Neuronal stem cell (in vitro differentiated cells): ENCODE data around the gene ZNF428.

Source experiments
- DNase-seq: peaks from one replicate; pipeline ENCODE4 v3.0.0-alpha.2; 2013; ENCODE audit warnings: low spot score
- H2AFZ ChIP-seq: one replicate; pipeline ENCODE4 v1.6.1; 2013; ENCODE audit warnings: mild to moderate bottlenecking, low read length, inconsistent platforms
- H2AK5ac ChIP-seq: 2 replicates; pipeline ENCODE4 v1.6.1; 2013; ENCODE audit warnings: low read depth, mild to moderate bottlenecking, inconsistent platforms, low read length, moderate library complexity, mixed read lengths
- H2BK120ac ChIP-seq: 2 replicates; pipeline ENCODE4 v1.6.1; 2013; ENCODE audit warnings: low read depth, mild to moderate bottlenecking, inconsistent platforms, low read length, moderate library complexity, mixed read lengths
- H2BK12ac ChIP-seq: one replicate; pipeline ENCODE4 v1.6.1; 2013; ENCODE audit warnings: low read length, inconsistent platforms
- H2BK15ac ChIP-seq: 2 replicates; pipeline ENCODE4 v1.6.1; 2013; ENCODE audit warnings: mild to moderate bottlenecking, low read length, inconsistent platforms, mixed read lengths
- H2BK5ac ChIP-seq: one replicate; pipeline ENCODE4 v1.6.1; 2013; ENCODE audit warnings: inconsistent platforms, mild to moderate bottlenecking, low read length, moderate library complexity
- H3K14ac ChIP-seq: one replicate; pipeline ENCODE4 v1.6.1; 2013; ENCODE audit warnings: low read length, inconsistent platforms
- H3K18ac ChIP-seq: 2 replicates; pipeline ENCODE4 v1.6.1; 2013; ENCODE audit warnings: low read length, inconsistent platforms
- H3K23ac ChIP-seq: 2 replicates; pipeline ENCODE4 v1.6.1; 2013; ENCODE audit warnings: low read depth, mild to moderate bottlenecking, mixed read lengths, low read length, inconsistent platforms; ENCODE audit not compliant: poor library complexity
- H3K27ac ChIP-seq: replicated peaks from 3 replicates; pipeline ENCODE4 v1.5.1; 2013; ENCODE audit warnings: low read length, inconsistent platforms
- H3K27me3 ChIP-seq, 3 experiments: 2 replicates each; pipeline ENCODE4 v1.6.1; 2013; ENCODE audit warnings: low read length in 3 of 3, mild to moderate bottlenecking in 2 of 3, inconsistent platforms in 1 of 3, low read depth in 1 of 3, mixed read lengths in 1 of 3, moderate library complexity in 1 of 3; ENCODE audit not compliant: control insufficient read depth in 3 of 3, insufficient read depth in 3 of 3
- H3K36me3 ChIP-seq, 2 donors: replicated peaks in 1 of 2; 2 replicates each; pipeline ENCODE4 v1.6.1; 2013; ENCODE audit warnings: low read length in 2 of 2; ENCODE audit not compliant: control insufficient read depth in 2 of 2, insufficient read depth in 2 of 2
- H3K4ac ChIP-seq: 2 replicates; pipeline ENCODE4 v1.6.1; 2013; ENCODE audit warnings: inconsistent platforms, mild to moderate bottlenecking, low read length, moderate library complexity
- H3K4me1 ChIP-seq, 2 donors: 1 replicate in 1 of 2; 2 replicates in 1 of 2; pipeline ENCODE4 v1.6.1; 2013; ENCODE audit warnings: low read length in 2 of 2, low read depth in 1 of 2; ENCODE audit not compliant: control insufficient read depth in 2 of 2, insufficient read depth in 1 of 2
- H3K4me2 ChIP-seq: one replicate; pipeline ENCODE4 v1.6.1; 2013; ENCODE audit warnings: mild to moderate bottlenecking, low read length, inconsistent platforms; ENCODE audit not compliant: insufficient read depth, poor library complexity, severe bottlenecking
- H3K4me3 ChIP-seq, 2 donors: 2 replicates each; pipeline ENCODE4 v1.5.1; 2013; ENCODE audit warnings: low read length in 2 of 2, mild to moderate bottlenecking in 2 of 2, inconsistent platforms in 1 of 2, moderate library complexity in 1 of 2
- H3K79me1 ChIP-seq: one replicate; pipeline ENCODE4 v1.6.1; 2013; ENCODE audit warnings: low read depth, mild to moderate bottlenecking, inconsistent platforms, low read length, moderate library complexity
- H3K9ac ChIP-seq: one replicate; pipeline ENCODE4 v1.6.1; 2013; ENCODE audit warnings: mild to moderate bottlenecking, low read depth, low read length, inconsistent platforms; ENCODE audit not compliant: poor library complexity
- H3K9me3 ChIP-seq, 2 donors: replicated peaks in 1 of 2; 2 replicates each; pipeline versions ENCODE3 to v1.6.1; 2013; ENCODE audit warnings: low read length in 2 of 2, mild to moderate bottlenecking in 2 of 2, inconsistent platforms in 1 of 2, low read depth in 1 of 2, mixed read lengths in 1 of 2, moderate library complexity in 1 of 2; ENCODE audit not compliant: control insufficient read depth in 2 of 2, insufficient read depth in 1 of 2
- H4K8ac ChIP-seq: one replicate; pipeline ENCODE4 v1.6.1; 2013; ENCODE audit warnings: low read depth, mild to moderate bottlenecking, inconsistent platforms, low read length, moderate library complexity
- H4K91ac ChIP-seq: one replicate; pipeline ENCODE4 v1.6.1; 2013; ENCODE audit warnings: low read length, low read depth, mild to moderate bottlenecking, inconsistent platforms; ENCODE audit not compliant: poor library complexity
- WGBS, 2 donors: extraction: QIAGEN DNeasy Blood & Tissue Kit; methylation state at CpG; one replicate each; pipeline ENCODE4 v1.1.7; 2013; ENCODE audit warnings: missing lambda C conversion rate in 2 of 2, mixed read lengths in 1 of 2; ENCODE audit not compliant: insufficient read length in 2 of 2, insufficient replicate concordance in 1 of 2; ENCODE audit errors: extremely low coverage in 2 of 2; 5-methylcytosine and 5-hydroxymethylcytosine counted together

Gene ZNF428

DNA sequence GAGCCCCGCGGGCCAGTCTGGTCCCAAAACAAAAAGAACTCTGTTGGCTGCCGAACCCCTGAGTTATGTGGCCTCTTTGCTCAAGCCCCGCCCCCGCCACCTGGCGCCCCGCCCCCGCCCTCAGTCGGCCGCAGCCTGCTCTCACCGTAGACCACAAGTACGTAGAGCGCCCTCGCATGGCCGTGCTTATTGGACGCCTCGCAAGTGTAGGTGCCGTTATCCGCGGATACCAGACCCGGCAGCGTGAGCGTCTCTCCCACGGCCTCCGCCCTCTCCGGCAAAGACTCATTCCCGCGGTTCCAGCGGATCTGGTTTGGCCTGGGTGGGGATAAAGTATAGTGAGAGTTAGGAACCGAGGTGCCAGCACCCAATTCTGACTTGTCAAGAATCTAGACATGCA, 5.5 kb upstream of the ZNF428 start:
- WGBS, 2 donors, result no CpG with 5 or more reads among the region's 30 CpGs
- Histone ChIP-seq H3K79me1 (no peaks in the 10 kb centered on the region), H4K91ac (no peak overlapping the region), H2AK5ac (no peak overlapping the region), H3K4me3 (no peak overlapping the region), H3K18ac (no peak overlapping the region), H3K9ac (no peak overlapping the region), H4K8ac (no peak overlapping the region), H3K4me1 (peaks cover 3 to 7% of the 10 kb centered on the region in 2 donors), H3K27ac (no peak overlapping the region), H3K4me2 (no peak overlapping the region), H2BK5ac (no peak overlapping the region), H3K9me3 (peaks cover 0 to 2% of the 10 kb centered on the region in 2 donors), H3K27me3 (no peaks in the 10 kb centered on the region), H3K14ac (no peak overlapping the region), H2AFZ (no peak overlapping the region), H3K4ac (no peak overlapping the region), H2BK120ac (no peak overlapping the region), H2BK15ac (no peak overlapping the region), H3K23ac (no peak overlapping the region), H2BK12ac (no peak overlapping the region), H3K36me3 (peaks cover 35 to 66% of the 10 kb centered on the region in 2 donors)
- no peak for DNase-seq

DNA sequence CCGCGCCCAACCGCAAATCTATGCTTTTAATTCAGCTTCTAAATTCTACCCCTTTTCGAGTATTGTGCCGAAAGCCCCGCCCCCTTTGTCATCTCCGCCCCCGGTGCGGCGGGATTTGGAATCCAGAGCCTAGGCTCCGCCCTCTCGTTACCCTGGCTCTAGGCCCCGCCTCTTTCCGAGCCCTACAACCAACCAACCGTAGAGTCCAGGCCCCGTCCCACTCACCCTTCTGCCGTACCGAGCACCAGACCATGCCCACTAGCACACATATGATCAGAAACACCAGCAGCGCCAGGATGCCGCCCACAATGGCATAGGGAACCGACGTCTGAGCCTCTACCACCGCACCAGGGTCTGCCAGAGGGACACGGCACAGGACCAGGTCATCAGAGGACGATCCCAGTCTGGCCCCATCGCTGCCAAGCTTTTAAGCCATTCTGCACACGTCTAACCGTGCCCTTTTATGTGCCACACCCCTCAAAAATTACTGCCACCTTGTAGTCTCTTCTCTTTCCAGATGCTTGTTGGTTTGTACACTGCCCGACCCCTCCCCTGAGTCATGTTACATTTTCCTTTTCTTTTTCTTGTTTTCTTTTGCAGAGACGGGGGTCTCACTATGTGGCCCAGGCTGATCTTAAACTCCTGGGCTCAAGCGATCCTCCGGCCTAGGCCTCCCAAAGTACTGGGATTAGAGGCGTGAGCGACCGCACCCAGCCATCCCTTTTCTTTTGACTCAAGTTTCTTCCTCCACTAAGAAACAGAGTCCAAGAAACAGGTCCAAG, 4.7 kb upstream of the ZNF428 start:
- no CpG with 5 or more reads among the region's 35 CpGs for WGBS, 2 donors
- Histone ChIP-seq H2AFZ (no peak overlapping the region), H3K18ac (no peak overlapping the region), H4K8ac (no peak overlapping the region), H2BK12ac (no peak overlapping the region), H2AK5ac (no peak overlapping the region), H3K9ac (no peak overlapping the region), H3K14ac (no peak overlapping the region), H3K4me2 (no peak overlapping the region), H2BK120ac (peak overlapping the region; percentile 23), H4K91ac (peak overlapping the region; percentile 85), H2BK5ac (no peak overlapping the region), H2BK15ac (no peak overlapping the region), H3K9me3 (peaks cover 0 to 2% of the 10 kb centered on the region in 2 donors), H3K79me1 (no peaks in the 10 kb centered on the region), H3K27me3 (no peaks in the 10 kb centered on the region), H3K4me3 (no peak overlapping the region), H3K4ac (no peak overlapping the region), H3K36me3 (peaks cover 35 to 62% of the 10 kb centered on the region in 2 donors), H3K4me1 (peaks cover 3 to 7% of the 10 kb centered on the region in 2 donors), H3K23ac (no peak overlapping the region), H3K27ac (no peak overlapping the region)
- no peak for DNase-seq

- WGBS, 2 donors, result no CpG with 5 or more reads among the region's 1 CpG
- no peak overlapping the region for H3K9ac ChIP-seq
- no peak overlapping the region for H2BK120ac ChIP-seq
- H4K91ac ChIP-seq, result no peak overlapping the region
- no peak overlapping the region for H4K8ac ChIP-seq
- H3K36me3 ChIP-seq, result peaks cover 35 to 55% of the 10 kb centered on the region in 2 donors
- peaks cover 0 to 2% of the 10 kb centered on the region in 2 donors for H3K9me3 ChIP-seq
- H3K27ac ChIP-seq, result no peak overlapping the region
- no peaks in the 10 kb centered on the region for H3K79me1 ChIP-seq
- H3K4ac ChIP-seq, result no peak overlapping the region
- no peak overlapping the region for H3K4me2 ChIP-seq
- no peak overlapping the region for H2BK12ac ChIP-seq
- no peak overlapping the region for H2AK5ac ChIP-seq
- no peak overlapping the region for H2AFZ ChIP-seq
- H3K18ac ChIP-seq, result no peak overlapping the region
- DNase-seq, result no peak
- H3K14ac ChIP-seq, result no peak overlapping the region
- H3K4me1 ChIP-seq, result peaks cover 3 to 10% of the 10 kb centered on the region in 2 donors
- H2BK5ac ChIP-seq, result no peak overlapping the region
- no peak overlapping the region for H3K23ac ChIP-seq
- no peak overlapping the region for H2BK15ac ChIP-seq
- no peaks in the 10 kb centered on the region for H3K27me3 ChIP-seq
- no peak overlapping the region for H3K4me3 ChIP-seq
These were observed 3.5 kb upstream of the ZNF428 start for GRCh38 chr19:43622956-43623355.

GRCh38 chr19:43622070-43622469, 2.6 kb upstream of the ZNF428 start:
- no peak overlapping the region for H2AFZ ChIP-seq
- H4K8ac ChIP-seq, result no peak overlapping the region
- H2AK5ac ChIP-seq, result no peak overlapping the region
- H3K23ac ChIP-seq, result no peak overlapping the region
- no peak overlapping the region for H4K91ac ChIP-seq
- H3K14ac ChIP-seq, result no peak overlapping the region
- no peak overlapping the region for H3K18ac ChIP-seq
- no peak overlapping the region for H3K9ac ChIP-seq
- H3K4ac ChIP-seq, result no peak overlapping the region
- no peak overlapping the region for H2BK120ac ChIP-seq
- DNase-seq, result no peak
- no peak overlapping the region for H2BK12ac ChIP-seq
- no peaks in the 10 kb centered on the region for H3K27me3 ChIP-seq
- peaks cover 3 to 10% of the 10 kb centered on the region in 2 donors for H3K4me1 ChIP-seq
- no peak overlapping the region for H3K27ac ChIP-seq
- H3K4me3 ChIP-seq, result no peak overlapping the region
- no peak overlapping the region for H3K4me2 ChIP-seq
- H3K9me3 ChIP-seq, result peaks cover 0 to 2% of the 10 kb centered on the region in 2 donors
- H2BK15ac ChIP-seq, result no peak overlapping the region
- peaks cover 30 to 50% of the 10 kb centered on the region in 2 donors for H3K36me3 ChIP-seq
- WGBS, 2 donors, result no CpG with 5 or more reads among the region's 4 CpGs
- no peak overlapping the region for H2BK5ac ChIP-seq
- no peaks in the 10 kb centered on the region for H3K79me1 ChIP-seq
